Measurements from ENCODE around the gene ABL2.

GRCh38 chr1:179205284-179205683 lies 24.2 kb downstream of the ABL2 start:
- TF ChIP-seq CTCF (IDR thresholded peaks at IDR 0.05 in 4 of 5, conservative IDR thresholded peaks at IDR 0.05 in 1 of 5) (no peak), POLR2A (IDR thresholded peaks at IDR 0.05) (no peak)
